Esophagus squamous epithelium (tissue), 5 donors: Measurements from ENCODE around the gene STAP2. TPM values are rescaled to one million over a fixed set of nuclear protein-coding genes. Genes with fewer than 3 reads are reported as not detected.

ENCODE experiments used
- DNase-seq: peaks from one replicate; lab custom pipeline; 2025; lab: John Stamatoyannopoulos, UW
- H3K27ac ChIP-seq, 4 donors: fragments of 200-600 bp; sonication (generic); one replicate each; pipeline ENCODE4 v1.5.1; 2016 to 2019; ENCODE audit warnings: mild to moderate bottlenecking in 1 of 4
- H3K27me3 ChIP-seq, 4 donors: fragments of 200-600 bp; sonication (generic); 1 replicate in 3 of 4; 2 replicates in 1 of 4; pipeline versions ENCODE4 v1.5.1 to v1.6.0; 2017 to 2021; ENCODE audit warnings: antibody characterized with exemption in 1 of 4
- H3K36me3 ChIP-seq, 3 donors: fragments of 200-600 bp; sonication (generic); one replicate each; pipeline ENCODE4 v1.5.1; 2016 to 2019
- H3K4me1 ChIP-seq, 3 donors: fragments of 200-600 bp; sonication (generic); one replicate each; pipeline ENCODE4 v1.5.1; 2017 to 2019
- H3K4me3 ChIP-seq, 4 donors: fragments of 200-600 bp; sonication (generic); 1 replicate in 3 of 4; 2 replicates in 1 of 4; pipeline ENCODE4 v1.5.1; 2016 to 2019; ENCODE audit warnings: mild to moderate bottlenecking in 2 of 4, moderate library complexity in 1 of 4
- H3K9me3 ChIP-seq, 3 donors: fragments of 200-600 bp; sonication (generic); one replicate each; pipeline ENCODE4 v1.5.1; 2016 to 2019
- POLR2A ChIP-seq, 4 donors: fragments of 450-650 bp; IDR thresholded peaks; one replicate each; pipeline ENCODE4 v1.6.1; 2017; ENCODE audit warnings: antibody characterized with exemption in 4 of 4, mild to moderate bottlenecking in 4 of 4, moderate library complexity in 3 of 4
- WGBS, 2 donors: methylation state at CpG; one replicate each; pipeline ENCODE4 v1.1.5; 2018; 5-methylcytosine and 5-hydroxymethylcytosine counted together
- intact Hi-C: fragments of 100-400 bp; cut with DNase I; formaldehyde crosslinking; loops from one replicate; pipeline ENCODE4 v1.15.0; 2022
- total RNA-seq, 4 donors: library from RNA; depleted of rRNA; stranded (reverse); fragments of >200 nt; gene quantifications; one replicate each; pipeline ENCODE4 v1.1.0, GENCODE V29; 2016
- TF ChIP-seq, protein P1 (sequence below), 6 experiments: fragments of 450-650 bp in 4 of 6; fragments of 200-600 bp in 2 of 6; sonication (generic) in 2 of 6; IDR thresholded peaks; one replicate each; pipeline ENCODE4 v1.5.1; 2016 to 2019; ENCODE audit warnings: antibody characterized with exemption in 6 of 6, mild to moderate bottlenecking in 4 of 6, moderate library complexity in 4 of 6
- donor health status: DM: yes; HTN: yes; CAD: no.

The STAP2 gene
- total RNA-seq, 4 donors from 2014 or later: 61.4 to 131 (median 82.5) TPM

GRCh38 chr19:4362831-4363545 lies 24.4 kb upstream of the STAP2 start:
- H3K4me3 ChIP-seq: no peak overlapping the region
- H3K36me3 ChIP-seq: peaks cover 53 to 100% (median 53%) of the 10 kb centered on the region in 3 donors
- intact Hi-C loops: no loop called here
- no peaks in the 10 kb centered on the region for H3K27me3 ChIP-seq
- no peaks in the 10 kb centered on the region for H3K9me3 ChIP-seq
- TF ChIP-seq POLR2A (IDR thresholded peaks at IDR 0.05): no peak
- TF ChIP-seq, protein P1, sequence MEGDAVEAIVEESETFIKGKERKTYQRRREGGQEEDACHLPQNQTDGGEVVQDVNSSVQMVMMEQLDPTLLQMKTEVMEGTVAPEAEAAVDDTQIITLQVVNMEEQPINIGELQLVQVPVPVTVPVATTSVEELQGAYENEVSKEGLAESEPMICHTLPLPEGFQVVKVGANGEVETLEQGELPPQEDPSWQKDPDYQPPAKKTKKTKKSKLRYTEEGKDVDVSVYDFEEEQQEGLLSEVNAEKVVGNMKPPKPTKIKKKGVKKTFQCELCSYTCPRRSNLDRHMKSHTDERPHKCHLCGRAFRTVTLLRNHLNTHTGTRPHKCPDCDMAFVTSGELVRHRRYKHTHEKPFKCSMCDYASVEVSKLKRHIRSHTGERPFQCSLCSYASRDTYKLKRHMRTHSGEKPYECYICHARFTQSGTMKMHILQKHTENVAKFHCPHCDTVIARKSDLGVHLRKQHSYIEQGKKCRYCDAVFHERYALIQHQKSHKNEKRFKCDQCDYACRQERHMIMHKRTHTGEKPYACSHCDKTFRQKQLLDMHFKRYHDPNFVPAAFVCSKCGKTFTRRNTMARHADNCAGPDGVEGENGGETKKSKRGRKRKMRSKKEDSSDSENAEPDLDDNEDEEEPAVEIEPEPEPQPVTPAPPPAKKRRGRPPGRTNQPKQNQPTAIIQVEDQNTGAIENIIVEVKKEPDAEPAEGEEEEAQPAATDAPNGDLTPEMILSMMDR (IDR thresholded peaks at IDR 0.05): peak in 2 of 6 experiments; percentile 16 to 30
- WGBS, 2 donors: 40 to 100% methylated on average over 1 of the region's 22 CpGs
- no peak for DNase-seq
- H3K4me1 ChIP-seq: peaks cover 1 to 45% (median 10%) of the 10 kb centered on the region in 3 donors
- peak overlapping the region in 1 of 4 donors; percentile 9 for H3K27ac ChIP-seq

- 79 to 87% methylated on average over 12 to 14 of the region's 32 CpGs for WGBS, 2 donors
- DNase-seq: no peak
Measured at GRCh38 chr19:4362101-4362828, 23.6 kb upstream of the STAP2 start.

DNA sequence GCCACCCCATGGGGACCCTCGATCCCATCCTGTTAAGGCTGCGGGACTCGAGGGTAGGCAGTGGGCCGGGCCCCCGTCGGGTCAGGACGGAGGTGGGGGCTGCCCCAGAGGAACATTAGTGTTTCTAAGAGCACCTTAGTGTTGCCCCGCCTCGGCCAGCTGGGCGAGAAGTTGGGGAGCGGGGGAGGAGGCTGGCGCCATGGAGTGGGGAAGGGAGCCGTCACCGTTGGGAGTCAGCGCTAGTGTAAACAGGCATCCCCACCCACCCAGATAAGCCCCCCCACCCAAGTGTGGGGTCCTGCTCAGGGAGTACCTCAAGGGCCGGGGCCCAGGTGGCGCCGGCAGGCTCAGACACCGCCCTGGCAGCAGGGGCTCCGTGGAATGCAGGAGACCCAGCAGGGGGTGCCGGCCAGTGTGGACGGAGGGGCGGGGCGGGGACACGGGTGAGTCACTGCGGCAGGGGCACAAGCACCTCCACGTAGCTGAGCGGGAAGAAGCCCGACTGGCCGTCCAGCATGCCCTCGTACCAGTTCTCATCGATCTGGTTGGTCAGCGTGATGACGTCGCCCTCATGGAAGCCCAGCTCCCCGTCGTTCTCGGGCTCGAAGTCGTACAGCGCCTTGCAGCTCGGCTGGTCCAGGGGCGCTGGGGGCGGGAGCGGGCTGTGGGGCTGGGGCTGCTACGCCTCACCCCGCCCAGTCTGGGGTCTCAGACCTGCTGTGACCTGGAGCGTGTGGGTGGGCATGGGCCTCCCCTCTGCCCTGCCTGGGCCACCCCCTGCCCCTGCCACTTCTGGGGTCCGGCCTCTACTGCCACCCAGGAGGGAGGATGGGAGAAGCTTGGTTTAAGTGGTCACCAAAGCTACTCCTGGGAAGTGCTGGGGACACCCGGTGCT lies 22.8 kb upstream of the STAP2 start:
- no peak for DNase-seq
- Histone ChIP-seq H3K9me3 (no peaks in the 10 kb centered on the region), H3K27ac (peak overlapping the region; percentile 8 to 71 (median 40)), H3K36me3 (peaks cover 46 to 100% (median 53%) of the 10 kb centered on the region in 3 donors), H3K4me1 (peaks cover 0 to 35% (median 8%) of the 10 kb centered on the region in 3 donors), H3K4me3 (no peak overlapping the region), H3K27me3 (no peaks in the 10 kb centered on the region)
- TF ChIP-seq, protein P1 (IDR thresholded peaks at IDR 0.05): no peak
- no peak for TF ChIP-seq POLR2A (IDR thresholded peaks at IDR 0.05)
- 85 to 93% methylated on average over 13 to 20 of the region's 50 CpGs for WGBS, 2 donors
- intact Hi-C loops: no loop called here

More at GRCh38 chr19:4362101-4362828, 23.6 kb upstream of the STAP2 start:
- no peak overlapping the region for H3K27ac ChIP-seq
- peaks cover 50 to 100% (median 53%) of the 10 kb centered on the region in 3 donors for H3K36me3 ChIP-seq
- no peak overlapping the region for H3K4me3 ChIP-seq
- H3K9me3 ChIP-seq: no peaks in the 10 kb centered on the region
- intact Hi-C loops: no loop called here
- no peak for TF ChIP-seq POLR2A (IDR thresholded peaks at IDR 0.05)
- TF ChIP-seq, protein P1 (IDR thresholded peaks at IDR 0.05): no peak
- no peaks in the 10 kb centered on the region for H3K27me3 ChIP-seq
- peaks cover 0 to 38% (median 8%) of the 10 kb centered on the region in 3 donors for H3K4me1 ChIP-seq

- H3K27ac ChIP-seq: peak overlapping the region; percentile 8 to 71 (median 40)
- no peaks in the 10 kb centered on the region for H3K27me3 ChIP-seq
- intact Hi-C loops: no loop called here
- 73% methylated on average over 4 of the region's 12 CpGs; no CpG with 5 or more reads in 1 of the 2 donors for WGBS, 2 donors
- H3K36me3 ChIP-seq: peaks cover 39 to 100% (median 48%) of the 10 kb centered on the region in 3 donors
- no peak for TF ChIP-seq POLR2A (IDR thresholded peaks at IDR 0.05)
- TF ChIP-seq, protein P1 (IDR thresholded peaks at IDR 0.05): no peak
- DNase-seq: no peak
- H3K9me3 ChIP-seq: no peaks in the 10 kb centered on the region
- peaks cover 0 to 35% (median 8%) of the 10 kb centered on the region in 3 donors for H3K4me1 ChIP-seq
- no peak overlapping the region for H3K4me3 ChIP-seq
Measured at GRCh38 chr19:4360641-4361151, 22.1 kb upstream of the STAP2 start.
